Keratinocyte (primary cell): ENCODE data around the gene N4BP2L1. TPM values are rescaled to one million over a fixed set of nuclear protein-coding genes. Genes with fewer than 3 reads are reported as not detected.

Experiments used
- DNase-seq: peaks from one replicate; pipeline ENCODE4 v3.0.0-alpha.2; 2011; ENCODE audit warnings: low read depth, missing footprints, low spot score
- FAIRE-seq: peaks from 2 replicates; lab custom pipeline; 2011; peaks lifted over from hg19 to GRCh38; lab: Jason Lieb, UNC
- H2AFZ ChIP-seq: 2 replicates; pipeline ENCODE4 v1.6.0; 2012; ENCODE audit warnings: low read length, control low read depth, inconsistent platforms; ENCODE audit not compliant: control insufficient read depth
- H3K27ac ChIP-seq: 2 replicates; pipeline ENCODE4 v1.5.1; 2011; ENCODE audit warnings: low read length; ENCODE audit not compliant: control insufficient read depth, insufficient read depth
- H3K27me3 ChIP-seq: 3 replicates; pipeline ENCODE4 v1.6.0; 2011; ENCODE audit warnings: low read length; ENCODE audit not compliant: control insufficient read depth, insufficient read depth; ENCODE audit errors: extremely low read depth
- H3K36me3 ChIP-seq, 2 experiments: 2 replicates in 1 of 2; 3 replicates in 1 of 2; pipeline ENCODE4 v1.5.1; 2011; ENCODE audit warnings: low read length in 2 of 2, mild to moderate bottlenecking in 1 of 2; ENCODE audit not compliant: control insufficient read depth in 2 of 2, insufficient read depth in 2 of 2; ENCODE audit errors: extremely low read depth in 1 of 2
- H3K4me1 ChIP-seq: 3 replicates; pipeline ENCODE4 v1.5.1; 2011; ENCODE audit warnings: low read length; ENCODE audit not compliant: control insufficient read depth, insufficient read depth; ENCODE audit errors: extremely low read depth
- H3K4me2 ChIP-seq: 3 replicates; pipeline ENCODE4 v1.6.0; 2011; ENCODE audit warnings: low read depth, low read length; ENCODE audit not compliant: control insufficient read depth, insufficient read depth; ENCODE audit errors: extremely low read depth
- H3K4me3 ChIP-seq, 3 experiments: fragments of 200-600 bp in 1 of 3; sonication (generic) in 1 of 3; 2 replicates in 2 of 3; 3 replicates in 1 of 3; pipeline ENCODE4 v1.5.1; 2011 to 2016; ENCODE audit warnings: low read length in 3 of 3, mild to moderate bottlenecking in 3 of 3, control low read depth in 2 of 3, inconsistent platforms in 1 of 3, low read depth in 1 of 3, mixed read lengths in 1 of 3, mixed run types in 1 of 3, moderate library complexity in 1 of 3; ENCODE audit not compliant: control insufficient read depth in 2 of 3, insufficient read depth in 2 of 3; ENCODE audit errors: extremely low read depth in 1 of 3
- H3K79me2 ChIP-seq: 2 replicates; pipeline ENCODE4 v1.6.0; 2012; ENCODE audit warnings: low read length; ENCODE audit not compliant: control insufficient read depth, insufficient read depth
- H3K9ac ChIP-seq: 3 replicates; pipeline ENCODE4 v1.6.0; 2011; ENCODE audit warnings: low read length; ENCODE audit not compliant: control insufficient read depth, insufficient read depth; ENCODE audit errors: extremely low read depth
- H3K9me1 ChIP-seq: 3 replicates; pipeline ENCODE4 v1.6.0; 2011; ENCODE audit warnings: low read length; ENCODE audit not compliant: control insufficient read depth, insufficient read depth; ENCODE audit errors: extremely low read depth
- H3K9me3 ChIP-seq: 2 replicates; pipeline ENCODE4 v1.5.1; 2012; ENCODE audit warnings: low read depth, low read length; ENCODE audit not compliant: control insufficient read depth
- H4K20me1 ChIP-seq: 3 replicates; pipeline ENCODE4 v1.6.0; 2011; ENCODE audit warnings: low read length; ENCODE audit not compliant: control insufficient read depth, insufficient read depth; ENCODE audit errors: extremely low read depth
- EZH2 ChIP-seq: IDR thresholded peaks from one replicate; pipeline ENCODE4 v1.6.1; 2012; ENCODE audit warnings: inconsistent platforms, mild to moderate bottlenecking, low read length, moderate library complexity
- dilution Hi-C: fragments of 300-500 bp; cut with MboI; formaldehyde crosslinking; loops from one replicate; pipeline ENCODE4 v1.7.0; 2020; ENCODE audit warnings: low sequenced_read_pairs; ENCODE audit not compliant: extremely low pct_ligation_motif_present
- polyA plus RNA-seq, 5 experiments: library from polyadenylated mRNA; depleted of rRNA in 3 of 5; stranded (reverse) in 3 of 5; stranded (forward) in 1 of 5; unstranded in 1 of 5; fragments of >200 nt; gene quantifications; 1 replicate in 1 of 5; 2 replicates in 3 of 5; 3 replicates in 1 of 5; pipeline versions ENCODE4 v1.2.1 to v1.2.3, GENCODE V29; 2011 to 2012; ENCODE audit warnings: missing spikeins in 2 of 5, low read depth in 1 of 5, low replicate concordance in 1 of 5
- TF ChIP-seq, protein P1 (sequence below), 3 experiments: IDR thresholded peaks in 1 of 3; conservative IDR thresholded peaks in 1 of 3; optimal IDR thresholded peaks in 1 of 3; 2 replicates in 2 of 3; 3 replicates in 1 of 3; pipeline versions ENCODE3 to v1.5.1; 2011; ENCODE audit warnings: low read length in 3 of 3, mild to moderate bottlenecking in 3 of 3, moderate library complexity in 2 of 3, control low read depth in 1 of 3, inconsistent platforms in 1 of 3; ENCODE audit not compliant: insufficient read depth in 2 of 3; ENCODE audit errors: extremely low read depth in 1 of 3

Gene N4BP2L1
- polyA plus RNA-seq, 1 donor (not counting 4 experiments of a cell fraction or from before 2014, with no cell fraction given) = 1.3 TPM

DNA sequence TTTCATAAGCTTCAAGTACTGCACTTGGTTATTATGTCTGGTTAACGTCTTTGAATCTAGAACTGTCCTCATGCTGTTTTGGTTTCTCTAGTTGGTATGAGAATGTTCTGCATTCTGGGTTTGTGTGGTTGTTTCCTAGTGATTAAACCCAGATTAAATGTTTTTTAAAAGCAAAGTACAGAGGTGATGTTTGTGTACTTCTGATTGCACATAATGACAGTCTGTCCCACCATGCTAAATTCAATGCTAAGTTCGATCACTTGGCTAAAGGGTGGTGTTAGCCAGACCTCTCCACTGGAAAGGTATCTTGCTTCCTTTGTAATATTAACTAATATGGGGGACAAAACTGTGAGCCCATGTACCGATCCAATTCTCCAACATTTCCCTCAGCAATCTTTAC is 14.6 kb downstream of the N4BP2L1 start:
- dilution Hi-C loops = no loop called here
- Histone ChIP-seq H3K4me3 (no peak overlapping the region), H2AFZ (no peak overlapping the region), H3K4me1 (no peaks in the 10 kb centered on the region), H3K4me2 (no peak overlapping the region), H3K36me3 (no peaks in the 10 kb centered on the region), H3K9me1 (no peaks in the 10 kb centered on the region), H4K20me1 (no peaks in the 10 kb centered on the region), H3K9me3 (no peaks in the 10 kb centered on the region), H3K27ac (no peak overlapping the region), H3K9ac (no peak overlapping the region), H3K27me3 (no peaks in the 10 kb centered on the region), H3K79me2 (no peaks in the 10 kb centered on the region)
- FAIRE-seq = no peak
- no peak for DNase-seq
- TF ChIP-seq EZH2 = no peak
- TF ChIP-seq, protein P1, sequence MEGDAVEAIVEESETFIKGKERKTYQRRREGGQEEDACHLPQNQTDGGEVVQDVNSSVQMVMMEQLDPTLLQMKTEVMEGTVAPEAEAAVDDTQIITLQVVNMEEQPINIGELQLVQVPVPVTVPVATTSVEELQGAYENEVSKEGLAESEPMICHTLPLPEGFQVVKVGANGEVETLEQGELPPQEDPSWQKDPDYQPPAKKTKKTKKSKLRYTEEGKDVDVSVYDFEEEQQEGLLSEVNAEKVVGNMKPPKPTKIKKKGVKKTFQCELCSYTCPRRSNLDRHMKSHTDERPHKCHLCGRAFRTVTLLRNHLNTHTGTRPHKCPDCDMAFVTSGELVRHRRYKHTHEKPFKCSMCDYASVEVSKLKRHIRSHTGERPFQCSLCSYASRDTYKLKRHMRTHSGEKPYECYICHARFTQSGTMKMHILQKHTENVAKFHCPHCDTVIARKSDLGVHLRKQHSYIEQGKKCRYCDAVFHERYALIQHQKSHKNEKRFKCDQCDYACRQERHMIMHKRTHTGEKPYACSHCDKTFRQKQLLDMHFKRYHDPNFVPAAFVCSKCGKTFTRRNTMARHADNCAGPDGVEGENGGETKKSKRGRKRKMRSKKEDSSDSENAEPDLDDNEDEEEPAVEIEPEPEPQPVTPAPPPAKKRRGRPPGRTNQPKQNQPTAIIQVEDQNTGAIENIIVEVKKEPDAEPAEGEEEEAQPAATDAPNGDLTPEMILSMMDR (optimal IDR thresholded peaks at IDR 0.05 in 1 of 3, IDR thresholded peaks at IDR 0.05 in 1 of 3, conservative IDR thresholded peaks at IDR 0.05 in 1 of 3; ENCODE audit: extremely low read depth in 1 of 3, insufficient read depth in 2 of 3, low read length in 3 of 3) = no peak

- H3K9ac ChIP-seq = no peak overlapping the region
- H3K9me3 ChIP-seq = no peaks in the 10 kb centered on the region
- H3K4me2 ChIP-seq = no peak overlapping the region
- no peak overlapping the region for H2AFZ ChIP-seq
- H3K9me1 ChIP-seq = no peaks in the 10 kb centered on the region
- no peak overlapping the region for H3K4me3 ChIP-seq
- H4K20me1 ChIP-seq = no peaks in the 10 kb centered on the region
- H3K79me2 ChIP-seq = no peaks in the 10 kb centered on the region
- H3K4me1 ChIP-seq = no peaks in the 10 kb centered on the region
- dilution Hi-C loops = no loop called here
- H3K36me3 ChIP-seq = no peaks in the 10 kb centered on the region
- FAIRE-seq = no peak
- no peak overlapping the region for H3K27ac ChIP-seq
- no peak for DNase-seq
- TF ChIP-seq, protein P1 (optimal IDR thresholded peaks at IDR 0.05 in 1 of 3, IDR thresholded peaks at IDR 0.05 in 1 of 3, conservative IDR thresholded peaks at IDR 0.05 in 1 of 3; ENCODE audit: extremely low read depth in 1 of 3, insufficient read depth in 2 of 3, low read length in 3 of 3) = no peak
- TF ChIP-seq EZH2 = no peak
- H3K27me3 ChIP-seq = no peaks in the 10 kb centered on the region
Measured at GRCh38 chr13:32409561-32410421, 18.1 kb downstream of the N4BP2L1 start.
